Transverse colon (tissue), 4 donors: ENCODE data around the gene TAPT1. TPM values are rescaled to one million over a fixed set of nuclear protein-coding genes. Genes with fewer than 3 reads are reported as not detected.

ENCODE experiments used
- DNase-seq: peaks from one replicate; pipeline ENCODE4 v3.0.0-alpha.2; 2019
- H3K27ac ChIP-seq, 4 donors: fragments of 200-600 bp; sonication (generic); 2 replicates each; pipeline ENCODE4 v1.5.1; 2016 to 2018; ENCODE audit warnings: inconsistent platforms in 4 of 4
- H3K27me3 ChIP-seq: fragments of 200-600 bp; sonication (generic); 2 replicates; pipeline ENCODE4 v1.5.1; 2017; ENCODE audit warnings: inconsistent platforms
- H3K36me3 ChIP-seq, 4 donors: fragments of 200-600 bp; sonication (generic); 2 replicates each; pipeline ENCODE4 v1.5.1; 2017 to 2019; ENCODE audit warnings: inconsistent platforms in 4 of 4
- H3K4me1 ChIP-seq, 4 donors: fragments of 200-600 bp; sonication (generic); 2 replicates each; pipeline ENCODE4 v1.5.1; 2017 to 2020; ENCODE audit warnings: inconsistent platforms in 4 of 4
- H3K4me3 ChIP-seq, 4 donors: fragments of 200-600 bp; sonication (generic); 1 replicate in 1 of 4; 2 replicates in 3 of 4; pipeline versions ENCODE4 v1.5.1 to v1.6.1; 2017 to 2019; ENCODE audit warnings: inconsistent platforms in 4 of 4
- H3K9me3 ChIP-seq, 2 donors: fragments of 200-600 bp; sonication (generic); 2 replicates each; pipeline ENCODE4 v1.5.1; 2017 to 2019; ENCODE audit warnings: inconsistent platforms in 2 of 2
- EP300 ChIP-seq: sonication (generic); formaldehyde crosslinking; IDR thresholded peaks from one replicate; pipeline ENCODE4 v1.6.1; 2017; ENCODE audit warnings: antibody characterized with exemption, low read depth
- POLR2A ChIP-seq: fragments of 450-650 bp; IDR thresholded peaks from one replicate; pipeline ENCODE4 v1.6.1; 2016; ENCODE audit warnings: antibody characterized with exemption, mild to moderate bottlenecking, moderate library complexity
- POLR2AphosphoS5 ChIP-seq, 3 donors: sonication (generic); formaldehyde crosslinking; IDR thresholded peaks; one replicate each; pipeline ENCODE4 v1.6.1; 2016; ENCODE audit warnings: antibody characterized with exemption in 3 of 3
- WGBS, 2 donors: methylation state at CpG; one replicate each; pipeline ENCODE4 v1.1.5; 2018; ENCODE audit warnings: low coverage in 1 of 2; 5-methylcytosine and 5-hydroxymethylcytosine counted together
- in situ Hi-C, 4 donors: fragments of 200-750 bp; cut with MboI; loops; one replicate each; pipeline versions ENCODE4 v1.15.0 to v1.15.1; 2017; ENCODE audit warnings: low sequenced_read_pairs in 3 of 4, low pct_ligation_motif_present in 1 of 4, low pct_unique_long_range_greater_than_20kb in 1 of 4
- intact Hi-C: fragments of 100-400 bp; cut with DNase I; formaldehyde crosslinking; loops from one replicate; pipeline ENCODE4 v1.15.1; 2023; ENCODE audit warnings: low total_unique reads
- total RNA-seq, 4 donors: library from RNA; depleted of rRNA; stranded (reverse); fragments of >200 nt; gene quantifications; one replicate each; pipeline ENCODE4 v1.1.0, GENCODE V29; 2016
- TF ChIP-seq, protein P1 (sequence below), 5 experiments: fragments of 200-600 bp in 3 of 5; fragments of 450-650 bp in 2 of 5; sonication (generic) in 3 of 5; IDR thresholded peaks; 1 replicate in 2 of 5; 2 replicates in 3 of 5; pipeline ENCODE4 v1.5.1; 2016 to 2017; ENCODE audit warnings: antibody characterized with exemption in 5 of 5, inconsistent platforms in 3 of 5, mild to moderate bottlenecking in 2 of 5, moderate library complexity in 1 of 5

Gene TAPT1
- total RNA-seq, 4 donors from 2014 or later: 21.5 to 54.6 (median 29.8) TPM

DNA sequence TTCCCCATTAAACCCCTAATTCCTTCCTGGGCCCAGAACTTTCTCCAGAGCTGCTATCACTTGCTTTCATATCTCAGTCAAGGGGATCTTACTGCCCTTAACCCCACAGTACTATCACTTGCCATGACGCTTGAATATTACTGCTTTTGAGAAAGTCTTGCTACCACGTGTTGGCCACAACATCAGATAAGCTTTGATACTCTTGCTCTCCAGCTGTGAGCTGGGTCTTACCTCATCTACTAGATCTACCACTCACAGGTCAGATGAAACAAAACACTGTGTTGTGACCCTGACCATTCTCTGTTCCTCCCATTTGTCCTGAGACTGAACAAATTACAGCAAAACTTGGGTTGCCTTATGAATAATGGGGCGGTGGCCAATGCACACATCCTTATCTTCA is 12.1 kb upstream of the TAPT1 start:
- no peak for TF ChIP-seq POLR2A
- no peak for TF ChIP-seq POLR2AphosphoS5 (IDR thresholded peaks at IDR 0.05)
- TF ChIP-seq, protein P1, sequence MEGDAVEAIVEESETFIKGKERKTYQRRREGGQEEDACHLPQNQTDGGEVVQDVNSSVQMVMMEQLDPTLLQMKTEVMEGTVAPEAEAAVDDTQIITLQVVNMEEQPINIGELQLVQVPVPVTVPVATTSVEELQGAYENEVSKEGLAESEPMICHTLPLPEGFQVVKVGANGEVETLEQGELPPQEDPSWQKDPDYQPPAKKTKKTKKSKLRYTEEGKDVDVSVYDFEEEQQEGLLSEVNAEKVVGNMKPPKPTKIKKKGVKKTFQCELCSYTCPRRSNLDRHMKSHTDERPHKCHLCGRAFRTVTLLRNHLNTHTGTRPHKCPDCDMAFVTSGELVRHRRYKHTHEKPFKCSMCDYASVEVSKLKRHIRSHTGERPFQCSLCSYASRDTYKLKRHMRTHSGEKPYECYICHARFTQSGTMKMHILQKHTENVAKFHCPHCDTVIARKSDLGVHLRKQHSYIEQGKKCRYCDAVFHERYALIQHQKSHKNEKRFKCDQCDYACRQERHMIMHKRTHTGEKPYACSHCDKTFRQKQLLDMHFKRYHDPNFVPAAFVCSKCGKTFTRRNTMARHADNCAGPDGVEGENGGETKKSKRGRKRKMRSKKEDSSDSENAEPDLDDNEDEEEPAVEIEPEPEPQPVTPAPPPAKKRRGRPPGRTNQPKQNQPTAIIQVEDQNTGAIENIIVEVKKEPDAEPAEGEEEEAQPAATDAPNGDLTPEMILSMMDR (IDR thresholded peaks at IDR 0.05): no peak
- no peak for TF ChIP-seq EP300
- no peaks in the 10 kb centered on the region for H3K9me3 ChIP-seq
- H3K4me3 ChIP-seq: no peak overlapping the region
- no peaks in the 10 kb centered on the region for H3K4me1 ChIP-seq
- H3K27me3 ChIP-seq: no peaks in the 10 kb centered on the region
- peaks cover 0 to 4% (median under 1%) of the 10 kb centered on the region in 4 donors for H3K36me3 ChIP-seq
- intact Hi-C loops: no loop called here
- in situ Hi-C loops: no loop called here
- H3K27ac ChIP-seq: no peak overlapping the region
- DNase-seq: no peak
- 78 to 90% methylated on average over 3 of the region's 3 CpGs for WGBS, 2 donors

- H3K27ac ChIP-seq: no peak overlapping the region
- in situ Hi-C loops: no loop called here
- intact Hi-C loops: no loop called here
- H3K9me3 ChIP-seq: no peaks in the 10 kb centered on the region
- no peaks in the 10 kb centered on the region for H3K4me1 ChIP-seq
- peaks cover 0 to 1% (median 0%) of the 10 kb centered on the region in 4 donors for H3K36me3 ChIP-seq
- DNase-seq: no peak
- H3K4me3 ChIP-seq: no peak overlapping the region
- TF ChIP-seq, protein P1 (IDR thresholded peaks at IDR 0.05): no peak
- TF ChIP-seq POLR2AphosphoS5 (IDR thresholded peaks at IDR 0.05) (no peak), EP300 (no peak), POLR2A (no peak)
- H3K27me3 ChIP-seq: no peaks in the 10 kb centered on the region
- 90% methylated on average over 4 to 7 of the region's 7 CpGs for WGBS, 2 donors
Observed at GRCh38 chr4:16237715-16238114, 11.4 kb upstream of the TAPT1 start.

- Histone ChIP-seq H3K9me3 (no peaks in the 10 kb centered on the region), H3K36me3 (no peaks in the 10 kb centered on the region), H3K4me1 (peaks cover 0 to under 1% (median 0%) of the 10 kb centered on the region in 4 donors), H3K4me3 (no peak overlapping the region), H3K27me3 (no peaks in the 10 kb centered on the region), H3K27ac (no peak overlapping the region)
- 87 to 91% methylated on average over 5 of the region's 5 CpGs for WGBS, 2 donors
- intact Hi-C loops: no loop called here
- no peak for DNase-seq
- TF ChIP-seq POLR2A (no peak), EP300 (no peak), POLR2AphosphoS5 (IDR thresholded peaks at IDR 0.05) (no peak)
- TF ChIP-seq, protein P1 (IDR thresholded peaks at IDR 0.05): no peak
- in situ Hi-C loops: no loop called here
Observed at GRCh38 chr4:16236402-16237023, 10.2 kb upstream of the TAPT1 start.

GRCh38 chr4:16235209-16235608 is 8.9 kb upstream of the TAPT1 start:
- DNase-seq: no peak
- no peak overlapping the region for H3K4me3 ChIP-seq
- TF ChIP-seq POLR2AphosphoS5 (IDR thresholded peaks at IDR 0.05) (no peak), POLR2A (no peak), EP300 (no peak)
- TF ChIP-seq, protein P1 (IDR thresholded peaks at IDR 0.05): no peak
- no peak overlapping the region for H3K27ac ChIP-seq
- WGBS, 2 donors: 67 to 84% methylated on average over 4 of the region's 4 CpGs
- intact Hi-C loops: no loop called here
- in situ Hi-C loops: no loop called here
- H3K36me3 ChIP-seq: no peaks in the 10 kb centered on the region
- H3K9me3 ChIP-seq: no peaks in the 10 kb centered on the region
- peaks cover 0 to 9% (median 0%) of the 10 kb centered on the region in 4 donors for H3K4me1 ChIP-seq
- H3K27me3 ChIP-seq: no peaks in the 10 kb centered on the region
